Smooth muscle cell (in vitro differentiated cells): ENCODE data around the gene TMEM140. TPM values are rescaled to one million over a fixed set of nuclear protein-coding genes. Genes with fewer than 3 reads are reported as not detected.

Source experiments
- DNase-seq: peaks from one replicate; lab custom pipeline; 2025; ENCODE audit not compliant: unreplicated experiment; lab: John Stamatoyannopoulos, UW
- H2AFZ ChIP-seq: fragments of 200-600 bp; sonication (generic); 2 replicates; pipeline ENCODE4 v1.6.0; 2016; ENCODE audit warnings: antibody characterized with exemption, low read depth, mild to moderate bottlenecking
- H3F3A ChIP-seq: fragments of 200-600 bp; sonication (generic); 2 replicates; pipeline ENCODE4 v1.6.0; 2017; ENCODE audit warnings: antibody characterized with exemption, low read depth
- H3K27ac ChIP-seq: fragments of 200-600 bp; sonication (generic); 2 replicates; pipeline ENCODE4 v1.5.1; 2016; ENCODE audit warnings: low read depth, mild to moderate bottlenecking
- H3K27me3 ChIP-seq: fragments of 200-600 bp; sonication (generic); 2 replicates; pipeline ENCODE4 v1.6.1; 2016; ENCODE audit warnings: low read depth, mild to moderate bottlenecking
- H3K36me3 ChIP-seq: fragments of 200-600 bp; sonication (generic); 2 replicates; pipeline ENCODE4 v1.5.1; 2016; ENCODE audit warnings: low read depth
- H3K4me1 ChIP-seq: fragments of 200-600 bp; sonication (generic); 2 replicates; pipeline ENCODE4 v1.5.1; 2016; ENCODE audit warnings: low read depth
- H3K4me2 ChIP-seq: fragments of 200-600 bp; sonication (generic); 2 replicates; pipeline ENCODE4 v1.6.0; 2016; ENCODE audit warnings: mild to moderate bottlenecking
- H3K4me3 ChIP-seq: fragments of 200-600 bp; sonication (generic); 2 replicates; pipeline ENCODE4 v1.5.1; 2016; ENCODE audit warnings: mild to moderate bottlenecking
- H3K79me2 ChIP-seq: fragments of 200-600 bp; sonication (generic); 2 replicates; pipeline ENCODE4 v1.6.0; 2016; ENCODE audit warnings: low read depth, mild to moderate bottlenecking
- H3K9ac ChIP-seq: fragments of 200-600 bp; sonication (generic); 2 replicates; pipeline ENCODE4 v1.6.0; 2016; ENCODE audit warnings: low read depth
- H3K9me3 ChIP-seq: fragments of 200-600 bp; sonication (generic); replicated peaks from 2 replicates; pipeline ENCODE4 v1.5.1; 2016; ENCODE audit warnings: low read depth
- H4K20me1 ChIP-seq: fragments of 200-600 bp; sonication (generic); 2 replicates; pipeline ENCODE4 v1.6.0; 2016; ENCODE audit warnings: low read depth
- WGBS: methylation state at CpG from one replicate; pipeline ENCODE4 v1.1.7; 2016; ENCODE audit warnings: low lambda C conversion rate; 5-methylcytosine and 5-hydroxymethylcytosine counted together
- polyA plus RNA-seq: library from polyadenylated mRNA; unstranded; fragments of >200 nt; fragmentation: Nextera tagmentation; extraction: Ambion mirVana; gene quantifications from 2 replicates; pipeline ENCODE4 v1.2.1, GENCODE V29; 2016
- total RNA-seq: library from RNA; depleted of rRNA; stranded (reverse); fragments of >200 nt; gene quantifications from 2 replicates; pipeline ENCODE4 v1.2.3, GENCODE V29; 2014
- TF ChIP-seq, protein P1 (sequence below): fragments of 200-600 bp; sonication (generic); IDR thresholded peaks from 2 replicates; pipeline ENCODE4 v1.5.1; 2017; ENCODE audit warnings: borderline replicate concordance, mild to moderate bottlenecking, antibody characterized with exemption; ENCODE audit not compliant: insufficient read depth, poor library complexity, severe bottlenecking

Gene TMEM140
- total and polyA plus RNA-seq, 2 experiments from 2014 or later, result 5.6 TPM; not detected in 1

DNA sequence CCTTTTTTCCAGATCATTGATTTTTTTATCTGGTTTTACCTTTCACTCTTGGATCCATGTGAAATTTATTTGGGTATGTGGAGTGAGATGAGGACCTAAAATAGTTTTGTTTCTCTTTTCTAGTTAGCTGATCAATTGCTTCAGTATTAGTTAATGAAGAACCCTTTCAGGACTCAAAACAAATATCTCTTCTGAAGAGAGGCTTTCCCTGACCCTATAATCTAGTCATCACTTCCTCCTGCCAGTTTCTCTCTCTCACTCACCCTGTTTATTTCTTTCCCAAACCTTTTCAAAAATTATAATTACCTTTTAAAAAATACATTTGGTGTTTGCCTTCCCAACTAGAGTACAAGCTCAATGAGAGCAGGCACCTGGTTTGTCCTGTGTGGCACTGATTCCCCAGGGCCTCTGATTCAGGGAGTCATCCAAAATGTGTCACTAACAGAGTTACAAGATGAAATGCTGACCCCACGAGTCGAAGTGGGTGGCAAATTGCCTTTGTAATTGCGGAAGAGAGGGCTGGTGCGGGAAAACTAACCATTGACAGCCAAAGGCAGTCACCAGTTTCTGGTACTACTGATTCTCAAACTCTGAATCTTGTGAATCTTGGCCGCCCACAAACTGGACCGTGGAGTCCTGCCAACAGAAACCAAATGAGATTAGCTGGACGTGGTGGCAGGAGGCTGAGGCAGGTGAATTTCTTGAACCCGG is 2.4 kb downstream of the TMEM140 start:
- no peak for DNase-seq
- Histone ChIP-seq H3K27me3 (no peaks in the 10 kb centered on the region), H3K9ac (no peak overlapping the region), H4K20me1 (no peaks in the 10 kb centered on the region), H3F3A (no peaks in the 10 kb centered on the region), H3K27ac (no peak overlapping the region), H3K79me2 (no peaks in the 10 kb centered on the region), H3K4me2 (no peak overlapping the region), H2AFZ (no peak overlapping the region), H3K36me3 (no peaks in the 10 kb centered on the region), H3K9me3 (peaks cover 2% of the 10 kb centered on the region), H3K4me3 (no peak overlapping the region), H3K4me1 (no peaks in the 10 kb centered on the region)
- WGBS, result 77% methylated on average over 8 of the region's 8 CpGs
- TF ChIP-seq, protein P1, sequence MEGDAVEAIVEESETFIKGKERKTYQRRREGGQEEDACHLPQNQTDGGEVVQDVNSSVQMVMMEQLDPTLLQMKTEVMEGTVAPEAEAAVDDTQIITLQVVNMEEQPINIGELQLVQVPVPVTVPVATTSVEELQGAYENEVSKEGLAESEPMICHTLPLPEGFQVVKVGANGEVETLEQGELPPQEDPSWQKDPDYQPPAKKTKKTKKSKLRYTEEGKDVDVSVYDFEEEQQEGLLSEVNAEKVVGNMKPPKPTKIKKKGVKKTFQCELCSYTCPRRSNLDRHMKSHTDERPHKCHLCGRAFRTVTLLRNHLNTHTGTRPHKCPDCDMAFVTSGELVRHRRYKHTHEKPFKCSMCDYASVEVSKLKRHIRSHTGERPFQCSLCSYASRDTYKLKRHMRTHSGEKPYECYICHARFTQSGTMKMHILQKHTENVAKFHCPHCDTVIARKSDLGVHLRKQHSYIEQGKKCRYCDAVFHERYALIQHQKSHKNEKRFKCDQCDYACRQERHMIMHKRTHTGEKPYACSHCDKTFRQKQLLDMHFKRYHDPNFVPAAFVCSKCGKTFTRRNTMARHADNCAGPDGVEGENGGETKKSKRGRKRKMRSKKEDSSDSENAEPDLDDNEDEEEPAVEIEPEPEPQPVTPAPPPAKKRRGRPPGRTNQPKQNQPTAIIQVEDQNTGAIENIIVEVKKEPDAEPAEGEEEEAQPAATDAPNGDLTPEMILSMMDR, result no peak

DNA sequence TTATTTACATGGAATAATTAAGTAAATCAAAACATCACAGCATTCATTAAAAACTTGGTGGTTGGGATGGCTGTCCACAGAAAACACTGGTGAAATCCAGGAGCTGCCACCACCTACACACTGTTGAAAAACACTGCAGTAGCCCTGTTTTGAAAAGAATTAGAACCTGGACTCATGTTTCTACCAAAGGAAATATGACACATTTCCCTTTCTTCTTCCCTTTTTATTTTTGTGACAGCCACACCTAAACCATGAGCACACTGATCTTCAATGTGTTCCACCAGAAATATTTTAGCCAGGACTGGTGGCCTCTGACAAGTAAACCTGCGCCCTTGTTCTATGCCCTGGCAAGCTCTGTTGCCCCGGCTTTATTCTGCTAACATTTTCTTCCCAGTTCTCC is 3.3 kb downstream of the TMEM140 start:
- no peak for DNase-seq
- Histone ChIP-seq H3K27me3 (no peaks in the 10 kb centered on the region), H3K9ac (no peak overlapping the region), H3K36me3 (no peaks in the 10 kb centered on the region), H3K9me3 (peaks cover 6% of the 10 kb centered on the region), H3K4me3 (no peak overlapping the region), H2AFZ (no peak overlapping the region), H3K4me2 (no peak overlapping the region), H3K27ac (no peak overlapping the region), H3K4me1 (no peaks in the 10 kb centered on the region), H3F3A (no peaks in the 10 kb centered on the region), H4K20me1 (no peaks in the 10 kb centered on the region), H3K79me2 (no peaks in the 10 kb centered on the region)
- WGBS, result 94% methylated on average over 2 of the region's 2 CpGs
- TF ChIP-seq, protein P1, result no peak

DNA sequence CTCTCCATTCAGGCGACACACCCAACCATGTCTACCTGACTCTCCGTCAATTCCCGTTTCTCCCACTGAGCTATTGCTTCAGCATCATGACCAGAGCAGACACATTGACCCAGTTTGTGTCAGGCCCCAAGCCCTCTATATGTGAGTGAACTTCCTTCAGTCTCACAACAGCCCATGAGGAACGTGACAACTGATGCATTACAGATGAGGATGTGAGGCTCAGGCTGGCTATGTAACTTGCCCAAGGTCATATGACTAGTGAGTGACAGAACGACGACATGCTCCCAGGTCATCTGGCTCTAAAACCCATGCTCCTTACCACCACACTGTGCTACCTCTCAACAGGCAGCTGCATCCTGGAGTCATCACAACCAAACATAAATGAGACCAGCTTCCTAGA is 3.7 kb downstream of the TMEM140 start:
- Histone ChIP-seq H2AFZ (no peak overlapping the region), H3K27me3 (no peaks in the 10 kb centered on the region), H3K4me2 (no peak overlapping the region), H4K20me1 (no peaks in the 10 kb centered on the region), H3K4me1 (no peaks in the 10 kb centered on the region), H3K79me2 (no peaks in the 10 kb centered on the region), H3F3A (no peaks in the 10 kb centered on the region), H3K27ac (no peak overlapping the region), H3K4me3 (no peak overlapping the region), H3K36me3 (no peaks in the 10 kb centered on the region), H3K9ac (no peak overlapping the region), H3K9me3 (peaks cover 9% of the 10 kb centered on the region)
- 84% methylated on average over 6 of the region's 6 CpGs for WGBS
- TF ChIP-seq, protein P1, result no peak
- no peak for DNase-seq

DNA sequence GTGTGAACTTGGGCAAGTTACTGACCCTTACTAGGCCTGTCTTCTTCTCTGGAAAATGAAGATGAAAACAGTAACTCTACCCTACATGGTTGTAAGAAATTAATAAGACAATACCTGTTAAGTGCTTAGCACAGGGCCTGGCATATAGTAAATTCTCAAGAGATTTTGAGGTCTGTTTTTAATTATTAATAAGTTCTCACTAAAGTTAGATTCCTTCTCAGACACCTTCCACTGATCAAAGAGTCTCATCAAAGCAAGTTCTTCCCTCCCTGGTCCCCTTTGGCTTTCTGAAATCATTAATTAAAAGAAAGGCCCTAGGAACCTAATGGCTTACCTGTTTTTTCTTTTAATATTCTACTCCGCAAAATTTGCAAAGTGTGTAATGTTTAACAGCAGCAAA is 4.6 kb downstream of the TMEM140 start:
- no peak overlapping the region for H2AFZ ChIP-seq
- no peaks in the 10 kb centered on the region for H3K27me3 ChIP-seq
- DNase-seq, result no peak
- peaks cover 9% of the 10 kb centered on the region for H3K9me3 ChIP-seq
- TF ChIP-seq, protein P1, result no peak
- H3K36me3 ChIP-seq, result no peaks in the 10 kb centered on the region
- no peak overlapping the region for H3K4me3 ChIP-seq
- no peak overlapping the region for H3K4me2 ChIP-seq
- no peaks in the 10 kb centered on the region for H3F3A ChIP-seq
- no peaks in the 10 kb centered on the region for H4K20me1 ChIP-seq
- H3K27ac ChIP-seq, result no peak overlapping the region
- no peak overlapping the region for H3K9ac ChIP-seq
- WGBS, result 100% methylated on average over 1 of the region's 1 CpG
- no peaks in the 10 kb centered on the region for H3K79me2 ChIP-seq
- H3K4me1 ChIP-seq, result no peaks in the 10 kb centered on the region
